ENCODE results near the gene LMOD1.
"Not testable (repeated sequence)": the region's sequence is repeated elsewhere in the genome, so short reads cannot be mapped to it uniquely, and the experiment has no call there.

Gene LMOD1

GRCh38 chr1:201946224-201946908, at the start of gene LMOD1:
Gene LMOD1, minus strand, starts transcription at chr1:201946548. Its CDS starts 208 bp downstream, at chr1:201946340.
- DNase-seq (ENCODE audit: low read depth): peak; percentile 99

GRCh38 chr1:201990427-201990826, 44.1 kb upstream of the LMOD1 start:
- no peak for DNase-seq (ENCODE audit: low read depth)

GRCh38 chr1:201989354-201990128, 43.2 kb upstream of the LMOD1 start:
- no peak for DNase-seq (ENCODE audit: low read depth)

- DNase-seq (ENCODE audit: low read depth): no peak
Measured at GRCh38 chr1:201988601-201989000, 42.3 kb upstream of the LMOD1 start.

GRCh38 chr1:201985355-201985754, 39.0 kb upstream of the LMOD1 start:
- no peak for DNase-seq (ENCODE audit: low read depth)

- no peak for DNase-seq (ENCODE audit: low read depth)
Measured at GRCh38 chr1:201984446-201984845, 38.1 kb upstream of the LMOD1 start.

GRCh38 chr1:201983380-201983805, 37.0 kb upstream of the LMOD1 start:
- no peak for DNase-seq (ENCODE audit: low read depth)

GRCh38 chr1:201982623-201983379, 36.5 kb upstream of the LMOD1 start, which contains the start of gene RNPEP:
Gene RNPEP, plus strand, starts transcription at chr1:201982648. Its CDS starts 19 bp downstream, at chr1:201982667.
- DNase-seq (ENCODE audit: low read depth): peak; percentile 90

- no peak for DNase-seq (ENCODE audit: low read depth)
Measured at GRCh38 chr1:201982082-201982622, 35.8 kb upstream of the LMOD1 start.

GRCh38 chr1:201970334-201971159, 24.2 kb upstream of the LMOD1 start:
- DNase-seq (ENCODE audit: low read depth): peak; percentile 74

GRCh38 chr1:201968202-201968925, 22.0 kb upstream of the LMOD1 start:
- DNase-seq (ENCODE audit: low read depth): no peak

- no peak for DNase-seq (ENCODE audit: low read depth)
Measured at GRCh38 chr1:201966171-201966570, 19.8 kb upstream of the LMOD1 start.

GRCh38 chr1:201964261-201964660, 17.9 kb upstream of the LMOD1 start:
- peak; percentile 81 for DNase-seq (ENCODE audit: low read depth)

GRCh38 chr1:201962382-201962781, 16.0 kb upstream of the LMOD1 start:
- not testable (repeated sequence) for DNase-seq (ENCODE audit: low read depth)

GRCh38 chr1:201958348-201958747, 12.0 kb upstream of the LMOD1 start:
- DNase-seq (ENCODE audit: low read depth): no peak

- DNase-seq (ENCODE audit: low read depth): no peak
Measured at GRCh38 chr1:201955729-201956143, 9.4 kb upstream of the LMOD1 start.

GRCh38 chr1:201955009-201955728, 8.8 kb upstream of the LMOD1 start, which contains the start of gene TIMM17A:
Gene TIMM17A, plus strand, starts transcription at chr1:201955503. Its CDS starts 24 bp downstream, at chr1:201955527.
- DNase-seq (ENCODE audit: low read depth): peak; percentile 99

- DNase-seq (ENCODE audit: low read depth): no peak
Measured at GRCh38 chr1:201954263-201955008, 8.1 kb upstream of the LMOD1 start.

GRCh38 chr1:201949491-201949890, 3.1 kb upstream of the LMOD1 start:
- peak; percentile 44 for DNase-seq (ENCODE audit: low read depth)
